SK-N-MC (cell line): ENCODE results near the gene TEKT5.

Experiments used
- EZH2 ChIP-seq: fragments of 200-600 bp; sonication (generic); IDR thresholded peaks from one replicate; pipeline ENCODE4 v1.6.1; 2017; ENCODE audit warnings: antibody characterized with exemption
- FOXP2 ChIP-seq: optimal IDR thresholded peaks from 2 replicates; pipeline ENCODE3; 2011; ENCODE audit warnings: mild to moderate bottlenecking, moderate library complexity; ENCODE audit not compliant: insufficient read depth; ENCODE audit errors: extremely low read length, control extremely low read depth
- POLR2AphosphoS5 ChIP-seq: IDR thresholded peaks from 2 replicates; pipeline ENCODE4 v1.6.1; 2012; ENCODE audit warnings: mild to moderate bottlenecking, low read depth, low read length, borderline replicate concordance

DNA sequence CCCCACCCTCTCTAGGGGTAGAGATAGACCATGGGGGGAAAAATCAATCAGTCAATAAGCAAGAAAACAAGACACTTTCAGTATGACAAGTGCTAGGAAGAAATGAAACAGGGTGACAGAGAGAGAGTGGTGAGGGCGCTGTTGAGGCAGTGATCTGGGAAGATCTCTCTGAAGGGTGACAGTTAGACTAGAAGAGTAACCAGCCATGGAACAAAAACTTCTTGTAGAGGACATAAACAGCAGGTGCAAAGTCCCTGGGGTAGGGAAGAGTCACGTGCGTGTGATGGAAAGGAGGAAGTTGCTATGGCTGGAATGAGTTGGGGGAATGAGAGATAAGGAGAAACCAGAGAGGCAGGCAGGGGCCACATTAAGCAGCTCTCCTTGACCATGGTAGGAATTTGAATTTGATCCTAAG lies 97.5 kb downstream of the TEKT5 start:
- TF ChIP-seq EZH2 (no peak), POLR2AphosphoS5 (no peak), FOXP2 (no peak)
